ENCODE measurements around the gene IL17B.

IL17B gene

GRCh38 chr5:149410071-149410470, 31.0 kb upstream of the IL17B start:
- peak overlapping the region; percentile 73 for H4K8ac ChIP-seq (ENCODE audit: low read length)
- peaks cover 70% of the 10 kb centered on the region for H3K4me1 ChIP-seq (ENCODE audit: control insufficient read depth, insufficient read depth, low read depth, low read length)
- no peak overlapping the region for H3K4me2 ChIP-seq (ENCODE audit: low read length, poor library complexity, severe bottlenecking)
- H2AK5ac ChIP-seq (ENCODE audit: low read length, severe bottlenecking): no peak overlapping the region
- no peak overlapping the region for H3K9ac ChIP-seq (ENCODE audit: low read length)
- H3K4me3 ChIP-seq (ENCODE audit: insufficient read depth in 1 of 2, low read depth in 1 of 2, low read length in 2 of 2): no peak overlapping the region
- no peak overlapping the region for H3K23ac ChIP-seq (ENCODE audit: low read length in 2 of 2)
- 87% methylated on average over 7 of the region's 7 CpGs for WGBS
- DNase-seq: no peak
- no peak overlapping the region for H3K14ac ChIP-seq (ENCODE audit: low read length in 2 of 2)
- H3K36me3 ChIP-seq (ENCODE audit: control insufficient read depth in 1 of 2, insufficient read depth in 2 of 2, low read depth in 1 of 2, low read length in 2 of 2): peaks cover 0 to 20% of the 10 kb centered on the region in 2 experiments
- no peak overlapping the region for H3K4ac ChIP-seq (ENCODE audit: low read depth in 1 of 2, low read length in 2 of 2)
- H3K27me3 ChIP-seq (ENCODE audit: control insufficient read depth in 1 of 2, insufficient read depth in 1 of 2, low read length in 2 of 2): no peaks in the 10 kb centered on the region
- H3K18ac ChIP-seq (ENCODE audit: low read depth in 1 of 2, low read length in 2 of 2): peak overlapping the region; percentile 7 to 11
- H2AFZ ChIP-seq (ENCODE audit: low read depth, low read length): no peak overlapping the region
- H2BK12ac ChIP-seq (ENCODE audit: low read length in 2 of 2): peak overlapping the region in 1 of 2 experiments; percentile 49
- H3K9me3 ChIP-seq (ENCODE audit: control insufficient read depth, low read length): no peaks in the 10 kb centered on the region
- H3K27ac ChIP-seq (ENCODE audit: low read length, poor library complexity, severe bottlenecking): no peak overlapping the region
- H4K91ac ChIP-seq (ENCODE audit: low read length): peak overlapping the region; percentile 43
- peaks cover 11% of the 10 kb centered on the region for H3K79me1 ChIP-seq (replicated peaks; ENCODE audit: low read length, poor library complexity, severe bottlenecking)
- H2BK5ac ChIP-seq (ENCODE audit: low read depth, low read length, poor library complexity, severe bottlenecking): no peak overlapping the region
- H2BK120ac ChIP-seq (ENCODE audit: low read depth, low read length): peak overlapping the region; percentile 42
- no peak overlapping the region for H2BK15ac ChIP-seq (ENCODE audit: low read depth, poor library complexity, severe bottlenecking)

- Histone ChIP-seq H3K4ac (ENCODE audit: low read depth in 1 of 2, low read length in 2 of 2) (peak overlapping the region; percentile 99), H2BK5ac (ENCODE audit: low read depth, low read length, poor library complexity, severe bottlenecking) (no peak overlapping the region), H4K91ac (ENCODE audit: low read length) (peak overlapping the region; percentile 83), H3K4me2 (ENCODE audit: low read length, poor library complexity, severe bottlenecking) (peak overlapping the region; percentile 20), H3K18ac (ENCODE audit: low read depth in 1 of 2, low read length in 2 of 2) (peak overlapping the region; percentile 80 to 97), H3K9me3 (ENCODE audit: control insufficient read depth, low read length) (no peaks in the 10 kb centered on the region), H3K4me1 (ENCODE audit: control insufficient read depth, insufficient read depth, low read depth, low read length) (peaks cover 71% of the 10 kb centered on the region), H2AFZ (ENCODE audit: low read depth, low read length) (no peak overlapping the region), H3K36me3 (ENCODE audit: control insufficient read depth in 1 of 2, insufficient read depth in 2 of 2, low read depth in 1 of 2, low read length in 2 of 2) (peaks cover 0 to 20% of the 10 kb centered on the region in 2 experiments), H2AK5ac (ENCODE audit: low read length, severe bottlenecking) (peak overlapping the region; percentile 47), H3K27ac (ENCODE audit: low read length, poor library complexity, severe bottlenecking) (peak overlapping the region; percentile 11), H2BK120ac (ENCODE audit: low read depth, low read length) (peak overlapping the region; percentile 65), H3K27me3 (ENCODE audit: control insufficient read depth in 1 of 2, insufficient read depth in 1 of 2, low read length in 2 of 2) (no peaks in the 10 kb centered on the region), H3K14ac (ENCODE audit: low read length in 2 of 2) (peak overlapping the region in 1 of 2 experiments; percentile 95), H2BK12ac (ENCODE audit: low read length in 2 of 2) (peak overlapping the region; percentile 90 to 91), H2BK15ac (ENCODE audit: low read depth, poor library complexity, severe bottlenecking) (peak overlapping the region; percentile 73), H3K23ac (ENCODE audit: low read length in 2 of 2) (no peak overlapping the region), H4K8ac (ENCODE audit: low read length) (peak overlapping the region; percentile 45), H3K9ac (ENCODE audit: low read length) (peak overlapping the region; percentile 81), H3K79me1 (replicated peaks; ENCODE audit: low read length, poor library complexity, severe bottlenecking) (peaks cover 11% of the 10 kb centered on the region), H3K4me3 (ENCODE audit: insufficient read depth in 1 of 2, low read depth in 1 of 2, low read length in 2 of 2) (peak overlapping the region in 1 of 2 experiments; percentile 28)
- DNase-seq: peak; percentile 43
- WGBS: 89% methylated on average over 6 of the region's 6 CpGs
Observed at GRCh38 chr5:149409268-149409948, 30.3 kb upstream of the IL17B start.

GRCh38 chr5:149408252-149409099, 29.4 kb upstream of the IL17B start:
- no peak overlapping the region for H3K27ac ChIP-seq (ENCODE audit: low read length, poor library complexity, severe bottlenecking)
- peak overlapping the region; percentile 62 for H4K91ac ChIP-seq (ENCODE audit: low read length)
- peak overlapping the region; percentile 34 to 97 for H3K18ac ChIP-seq (ENCODE audit: low read depth in 1 of 2, low read length in 2 of 2)
- H2AK5ac ChIP-seq (ENCODE audit: low read length, severe bottlenecking): peak overlapping the region; percentile 27
- peak; percentile 34 for DNase-seq
- no peak overlapping the region for H2AFZ ChIP-seq (ENCODE audit: low read depth, low read length)
- H3K36me3 ChIP-seq (ENCODE audit: control insufficient read depth in 1 of 2, insufficient read depth in 2 of 2, low read depth in 1 of 2, low read length in 2 of 2): peaks cover 0 to 20% of the 10 kb centered on the region in 2 experiments
- H3K27me3 ChIP-seq (ENCODE audit: control insufficient read depth in 1 of 2, insufficient read depth in 1 of 2, low read length in 2 of 2): no peaks in the 10 kb centered on the region
- H3K4me1 ChIP-seq (ENCODE audit: control insufficient read depth, insufficient read depth, low read depth, low read length): peaks cover 70% of the 10 kb centered on the region
- H2BK15ac ChIP-seq (ENCODE audit: low read depth, poor library complexity, severe bottlenecking): peak overlapping the region; percentile 85
- H4K8ac ChIP-seq (ENCODE audit: low read length): peak overlapping the region; percentile 69
- H3K9me3 ChIP-seq (ENCODE audit: control insufficient read depth, low read length): no peaks in the 10 kb centered on the region
- H2BK12ac ChIP-seq (ENCODE audit: low read length in 2 of 2): peak overlapping the region; percentile 69 to 93
- WGBS: 81% methylated on average over 12 of the region's 12 CpGs
- peak overlapping the region; percentile 41 to 77 for H3K4me3 ChIP-seq (ENCODE audit: insufficient read depth in 1 of 2, low read depth in 1 of 2, low read length in 2 of 2)
- H3K4me2 ChIP-seq (ENCODE audit: low read length, poor library complexity, severe bottlenecking): peak overlapping the region; percentile 92
- peak overlapping the region in 1 of 2 experiments; percentile 42 for H3K23ac ChIP-seq (ENCODE audit: low read length in 2 of 2)
- peak overlapping the region in 1 of 2 experiments; percentile 95 for H3K14ac ChIP-seq (ENCODE audit: low read length in 2 of 2)
- no peak overlapping the region for H2BK5ac ChIP-seq (ENCODE audit: low read depth, low read length, poor library complexity, severe bottlenecking)
- H3K9ac ChIP-seq (ENCODE audit: low read length): peak overlapping the region; percentile 81
- H3K4ac ChIP-seq (ENCODE audit: low read depth in 1 of 2, low read length in 2 of 2): peak overlapping the region; percentile 99
- H2BK120ac ChIP-seq (ENCODE audit: low read depth, low read length): peak overlapping the region; percentile 65
- peaks cover 11% of the 10 kb centered on the region for H3K79me1 ChIP-seq (replicated peaks; ENCODE audit: low read length, poor library complexity, severe bottlenecking)
